GM23338 (cell line): ENCODE data around the gene CUX1.

Source experiments
- CREB1 ChIP-seq: fragments of 250-450 bp; sonication (Bioruptor Pico); IDR thresholded peaks from 2 replicates; pipeline ENCODE4 v1.5.0; 2020; ENCODE audit warnings: low read depth, mild to moderate bottlenecking, moderate library complexity
- EZH2 ChIP-seq: fragments of 200-600 bp; sonication (generic); IDR thresholded peaks from one replicate; pipeline ENCODE4 v1.8.0; 2017; ENCODE audit warnings: antibody characterized with exemption, mild to moderate bottlenecking, low read depth; ENCODE audit not compliant: unreplicated experiment
- EZH2phosphoT487 ChIP-seq: fragments of 200-600 bp; sonication (generic); IDR thresholded peaks from one replicate; pipeline ENCODE4 v1.8.1; 2018; ENCODE audit warnings: antibody characterized with exemption; ENCODE audit not compliant: unreplicated experiment
- JUNB ChIP-seq: IDR thresholded peaks from one replicate; pipeline ENCODE4 v1.6.1; 2016; ENCODE audit warnings: antibody characterized with exemption; ENCODE audit not compliant: unreplicated experiment
- POLR2AphosphoS5 ChIP-seq: IDR thresholded peaks from 2 replicates; pipeline ENCODE4 v1.6.1; 2016; ENCODE audit warnings: antibody characterized with exemption, low read depth
- STAT1 ChIP-seq: IDR thresholded peaks from one replicate; pipeline ENCODE4 v1.6.1; 2016; ENCODE audit warnings: antibody characterized with exemption; ENCODE audit not compliant: unreplicated experiment
- ZNF331 ChIP-seq: fragments of 250-450 bp; sonication (Bioruptor Pico); IDR thresholded peaks from 2 replicates; pipeline ENCODE4 v1.5.0; 2020; ENCODE audit warnings: low read depth, mild to moderate bottlenecking, moderate library complexity
- TF ChIP-seq, protein P1 (sequence below), 2 experiments: fragments of 200-600 bp in 1 of 2; sonication (generic) in 1 of 2; conservative IDR thresholded peaks; 2 replicates each; pipeline versions ENCODE4 v1.5.1 to v1.6.1; 2016 to 2017; ENCODE audit warnings: antibody characterized with exemption in 2 of 2, low read depth in 2 of 2, mild to moderate bottlenecking in 2 of 2, moderate library complexity in 1 of 2
- TF ChIP-seq, protein P2 (sequence below): IDR thresholded peaks from one replicate; pipeline ENCODE4 v1.6.1; 2018; ENCODE audit warnings: antibody characterized with exemption; ENCODE audit not compliant: unreplicated experiment

- TF ChIP-seq, protein P1, sequence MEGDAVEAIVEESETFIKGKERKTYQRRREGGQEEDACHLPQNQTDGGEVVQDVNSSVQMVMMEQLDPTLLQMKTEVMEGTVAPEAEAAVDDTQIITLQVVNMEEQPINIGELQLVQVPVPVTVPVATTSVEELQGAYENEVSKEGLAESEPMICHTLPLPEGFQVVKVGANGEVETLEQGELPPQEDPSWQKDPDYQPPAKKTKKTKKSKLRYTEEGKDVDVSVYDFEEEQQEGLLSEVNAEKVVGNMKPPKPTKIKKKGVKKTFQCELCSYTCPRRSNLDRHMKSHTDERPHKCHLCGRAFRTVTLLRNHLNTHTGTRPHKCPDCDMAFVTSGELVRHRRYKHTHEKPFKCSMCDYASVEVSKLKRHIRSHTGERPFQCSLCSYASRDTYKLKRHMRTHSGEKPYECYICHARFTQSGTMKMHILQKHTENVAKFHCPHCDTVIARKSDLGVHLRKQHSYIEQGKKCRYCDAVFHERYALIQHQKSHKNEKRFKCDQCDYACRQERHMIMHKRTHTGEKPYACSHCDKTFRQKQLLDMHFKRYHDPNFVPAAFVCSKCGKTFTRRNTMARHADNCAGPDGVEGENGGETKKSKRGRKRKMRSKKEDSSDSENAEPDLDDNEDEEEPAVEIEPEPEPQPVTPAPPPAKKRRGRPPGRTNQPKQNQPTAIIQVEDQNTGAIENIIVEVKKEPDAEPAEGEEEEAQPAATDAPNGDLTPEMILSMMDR (conservative IDR thresholded peaks at IDR 0.05; ENCODE audit: low read depth in 2 of 2), result no peak
- TF ChIP-seq EZH2phosphoT487 (no peak), EZH2 (no peak), CREB1 (no peak), POLR2AphosphoS5 (no peak), ZNF331 (no peak), JUNB (no peak), STAT1 (no peak)
- TF ChIP-seq, protein P2, sequence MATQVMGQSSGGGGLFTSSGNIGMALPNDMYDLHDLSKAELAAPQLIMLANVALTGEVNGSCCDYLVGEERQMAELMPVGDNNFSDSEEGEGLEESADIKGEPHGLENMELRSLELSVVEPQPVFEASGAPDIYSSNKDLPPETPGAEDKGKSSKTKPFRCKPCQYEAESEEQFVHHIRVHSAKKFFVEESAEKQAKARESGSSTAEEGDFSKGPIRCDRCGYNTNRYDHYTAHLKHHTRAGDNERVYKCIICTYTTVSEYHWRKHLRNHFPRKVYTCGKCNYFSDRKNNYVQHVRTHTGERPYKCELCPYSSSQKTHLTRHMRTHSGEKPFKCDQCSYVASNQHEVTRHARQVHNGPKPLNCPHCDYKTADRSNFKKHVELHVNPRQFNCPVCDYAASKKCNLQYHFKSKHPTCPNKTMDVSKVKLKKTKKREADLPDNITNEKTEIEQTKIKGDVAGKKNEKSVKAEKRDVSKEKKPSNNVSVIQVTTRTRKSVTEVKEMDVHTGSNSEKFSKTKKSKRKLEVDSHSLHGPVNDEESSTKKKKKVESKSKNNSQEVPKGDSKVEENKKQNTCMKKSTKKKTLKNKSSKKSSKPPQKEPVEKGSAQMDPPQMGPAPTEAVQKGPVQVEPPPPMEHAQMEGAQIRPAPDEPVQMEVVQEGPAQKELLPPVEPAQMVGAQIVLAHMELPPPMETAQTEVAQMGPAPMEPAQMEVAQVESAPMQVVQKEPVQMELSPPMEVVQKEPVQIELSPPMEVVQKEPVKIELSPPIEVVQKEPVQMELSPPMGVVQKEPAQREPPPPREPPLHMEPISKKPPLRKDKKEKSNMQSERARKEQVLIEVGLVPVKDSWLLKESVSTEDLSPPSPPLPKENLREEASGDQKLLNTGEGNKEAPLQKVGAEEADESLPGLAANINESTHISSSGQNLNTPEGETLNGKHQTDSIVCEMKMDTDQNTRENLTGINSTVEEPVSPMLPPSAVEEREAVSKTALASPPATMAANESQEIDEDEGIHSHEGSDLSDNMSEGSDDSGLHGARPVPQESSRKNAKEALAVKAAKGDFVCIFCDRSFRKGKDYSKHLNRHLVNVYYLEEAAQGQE, result no peak
These were observed 267.9 kb downstream of the CUX1 start for GRCh38 chr7:102085218-102085772.
